Activated CD4-positive, alpha-beta T cell treated with anti-CD3 and anti-CD28 coated beads for 48 hours (primary cell): ENCODE data around the gene S100A1.
"Not testable (repeated sequence)": the region's sequence is repeated elsewhere in the genome, so short reads cannot be mapped to it uniquely, and the experiment has no call there.

Source experiments
- DNase-seq: peaks from one replicate; pipeline ENCODE4 v3.0.0-alpha.2; 2020

S100A1 gene

GRCh38 chr1:153631047-153632022 is 3.1 kb downstream of the S100A1 start:
- DNase-seq, result peak; percentile 24

- no peak for DNase-seq
Observed at GRCh38 chr1:153633161-153633753, 5.0 kb downstream of the S100A1 start.

- DNase-seq, result peak; percentile 99
Observed at GRCh38 chr1:153633754-153634665, 5.8 kb downstream of the S100A1 start, which contains the start of gene CHTOP. Gene CHTOP (plus strand): TSS chr1:153634066. CDS start chr1:153636589, 2,523 bp downstream.

DNA sequence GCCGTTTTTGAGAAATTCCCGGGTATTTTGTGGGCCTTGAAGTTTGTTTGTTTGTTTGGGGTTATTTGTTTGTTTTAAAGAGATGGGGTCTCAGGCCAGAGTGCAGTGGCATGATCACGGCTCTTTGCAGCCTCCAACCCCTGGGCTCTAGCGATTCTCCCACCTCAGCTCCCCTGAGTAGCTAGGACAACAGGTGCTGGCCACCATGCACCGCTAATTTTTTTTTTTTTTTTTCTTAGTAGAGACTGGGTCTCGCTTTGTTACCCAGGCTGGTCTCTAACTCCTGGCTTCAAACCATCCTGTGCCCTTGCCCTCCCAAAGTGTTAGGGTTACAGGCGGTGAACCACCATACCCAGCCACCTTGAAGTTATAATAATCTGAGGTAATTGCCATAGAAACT is 7.6 kb downstream of the S100A1 start:
- no peak for DNase-seq

GRCh38 chr1:153636312-153636711 is 8.1 kb downstream of the S100A1 start:
- DNase-seq, result no peak

GRCh38 chr1:153638261-153638660 is 10.0 kb downstream of the S100A1 start:
- no peak for DNase-seq

DNA sequence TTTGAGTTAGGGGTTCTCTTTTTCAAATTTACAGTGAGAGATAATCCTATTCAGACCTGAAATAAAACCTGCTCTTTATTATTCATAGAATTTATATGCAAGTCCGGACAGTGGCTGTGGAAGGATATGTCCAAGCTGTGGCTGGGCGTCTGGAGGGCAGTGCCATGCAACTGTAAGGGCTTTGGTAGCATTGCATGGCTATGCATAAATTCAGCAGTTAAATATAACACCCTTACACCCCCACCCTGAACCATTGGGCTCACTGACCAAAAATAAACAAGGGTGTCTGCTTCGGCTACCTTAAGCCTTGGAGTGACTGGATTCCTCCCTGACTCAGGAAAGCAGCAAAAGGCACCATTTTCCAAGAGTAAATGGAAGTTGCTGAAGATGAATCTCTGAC is 11.0 kb downstream of the S100A1 start:
- no peak for DNase-seq

GRCh38 chr1:153640213-153640612 is 12.0 kb downstream of the S100A1 start:
- not testable (repeated sequence) for DNase-seq

- DNase-seq, result no peak
Observed at GRCh38 chr1:153640861-153641260, 12.6 kb downstream of the S100A1 start.

DNA sequence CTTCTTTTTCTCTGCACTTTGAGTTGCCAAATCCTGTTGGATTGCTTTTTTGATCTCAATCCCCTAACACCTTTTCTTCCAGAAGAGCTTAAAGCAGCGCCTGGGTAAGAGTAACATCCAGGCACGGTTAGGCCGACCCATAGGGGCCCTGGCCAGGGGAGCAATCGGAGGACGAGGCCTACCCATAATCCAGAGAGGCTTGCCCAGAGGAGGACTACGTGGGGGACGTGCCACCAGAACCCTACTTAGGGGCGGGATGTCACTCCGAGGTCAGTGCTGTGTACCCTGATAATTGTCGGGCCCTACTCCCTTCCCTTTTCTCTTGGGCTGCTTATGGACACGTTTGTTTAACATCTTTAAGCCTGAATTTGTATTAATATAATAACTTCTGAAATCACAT is 13.9 kb downstream of the S100A1 start:
- DNase-seq, result no peak

GRCh38 chr1:153643100-153643499 is 14.9 kb downstream of the S100A1 start:
- DNase-seq, result no peak

DNA sequence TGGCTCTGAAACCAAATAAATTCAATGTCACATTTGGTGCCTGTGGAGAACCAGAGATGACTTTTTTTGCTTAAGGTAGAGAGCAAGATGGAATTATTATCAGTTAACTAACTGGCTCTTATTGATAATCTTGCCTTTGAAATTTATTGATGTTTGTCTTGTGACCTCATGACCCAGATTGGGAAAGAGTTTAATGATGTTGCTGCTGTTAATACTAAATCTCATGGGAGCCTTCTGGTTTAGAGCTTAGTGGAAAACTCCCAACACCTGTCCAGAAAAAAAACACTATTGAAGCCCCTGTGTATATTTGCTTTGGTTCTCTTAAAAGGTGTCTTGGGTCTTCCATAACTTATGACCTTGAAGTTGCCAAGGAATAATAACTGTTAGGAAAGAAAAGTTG is 15.6 kb downstream of the S100A1 start:
- DNase-seq, result no peak

- DNase-seq, result no peak
Observed at GRCh38 chr1:153646672-153647345, 18.6 kb downstream of the S100A1 start.

- no peak for DNase-seq
Observed at GRCh38 chr1:153647346-153647714, 19.1 kb downstream of the S100A1 start.

DNA sequence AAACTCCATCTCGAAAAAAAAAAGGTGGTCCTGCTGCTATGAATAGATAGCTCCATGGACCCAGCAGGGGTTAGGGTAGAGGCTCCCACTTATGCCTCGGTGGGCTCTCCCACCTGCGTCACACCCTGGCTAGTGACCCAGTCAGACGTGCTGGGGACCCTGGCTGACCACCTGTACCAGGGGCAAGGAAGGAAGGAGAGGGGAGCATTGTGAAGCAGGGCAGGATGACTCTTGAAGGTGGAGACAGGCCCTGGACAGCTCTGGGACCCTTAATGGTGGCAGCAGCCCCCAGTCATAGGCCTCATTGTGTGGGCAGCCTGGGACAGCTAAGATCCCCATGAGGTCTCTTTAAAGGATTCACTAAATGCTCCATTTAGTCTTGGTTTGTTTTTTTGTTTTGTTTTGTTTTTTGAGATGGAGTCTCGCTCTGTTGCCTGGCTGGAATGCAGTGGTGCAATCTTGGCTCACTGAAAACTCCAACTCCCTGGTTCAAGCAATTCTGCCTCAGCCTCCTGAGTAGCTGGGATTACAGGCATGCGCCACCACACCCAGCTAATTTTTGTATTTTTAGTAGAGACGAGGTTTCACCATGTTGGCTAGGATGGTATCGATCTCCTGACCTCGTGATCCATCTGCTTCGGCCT is 19.9 kb downstream of the S100A1 start:
- no peak for DNase-seq

GRCh38 chr1:153649137-153649862 is 21.1 kb downstream of the S100A1 start:
- DNase-seq, result no peak

GRCh38 chr1:153649863-153650235 is 21.6 kb downstream of the S100A1 start:
- DNase-seq, result no peak

GRCh38 chr1:153651771-153652170 is 23.5 kb downstream of the S100A1 start:
- no peak for DNase-seq

- DNase-seq, result no peak
Observed at GRCh38 chr1:153652805-153653500, 24.7 kb downstream of the S100A1 start.

DNA sequence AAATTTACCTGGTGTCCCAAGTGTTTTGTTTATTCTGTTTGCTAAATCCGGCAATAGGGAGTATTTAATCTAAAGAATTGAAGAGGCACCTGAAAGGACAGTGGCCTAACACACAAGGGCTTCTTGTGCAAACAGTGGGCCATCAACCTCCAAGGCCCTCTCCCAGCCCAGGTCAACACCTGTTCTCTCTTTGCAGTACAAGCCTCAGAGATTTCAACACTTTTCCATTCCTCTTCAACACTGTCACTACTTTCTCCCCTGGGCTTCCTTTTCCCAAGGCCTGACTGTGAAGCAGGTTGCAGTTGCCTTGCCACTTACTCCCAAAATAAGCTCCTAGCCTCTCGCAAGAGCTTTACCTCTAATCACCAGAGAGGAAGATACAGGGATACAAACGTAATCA is 27.1 kb downstream of the S100A1 start:
- DNase-seq, result no peak
